ENCODE measurements around the gene ENTREP1.
"Not testable (repeated sequence)": the region's sequence is repeated elsewhere in the genome, so short reads cannot be mapped to it uniquely, and the experiment has no call there.

Gene ENTREP1

GRCh38 chr9:69295872-69296552 lies 29.0 kb upstream of the ENTREP1 start:
- Histone ChIP-seq H3K27me3 (replicated peaks in 2 of 5; ENCODE audit: control insufficient read depth in 4 of 5, insufficient read depth in 5 of 5, low read length in 4 of 5) (no peaks in the 10 kb centered on the region), H3K27ac (ENCODE audit: insufficient read depth in 1 of 2, low read depth in 1 of 2, low read length in 2 of 2, poor library complexity in 1 of 2, severe bottlenecking in 2 of 2) (no peak overlapping the region), H3K36me3 (ENCODE audit: control insufficient read depth in 4 of 4, insufficient read depth in 4 of 4, low read length in 3 of 4) (no peaks in the 10 kb centered on the region), H3K4me1 (ENCODE audit: control extremely low read depth in 1 of 4, control insufficient read depth in 4 of 4, insufficient read depth in 4 of 4, low read length in 3 of 4) (peaks cover 0 to 2% (median 0%) of the 10 kb centered on the region in 4 experiments), H3K4me3 (ENCODE audit: control insufficient read depth in 1 of 7, extremely low read depth in 1 of 7, insufficient read depth in 4 of 7, low read depth in 2 of 7, low read length in 6 of 7) (no peak overlapping the region), H3K9me3 (ENCODE audit: control extremely low read depth in 1 of 5, control insufficient read depth in 4 of 5, insufficient read depth in 2 of 5, low read depth in 1 of 5, low read length in 4 of 5) (no peaks in the 10 kb centered on the region)
- ChIA-PET POLR2A (no interaction called here), CTCF (no interaction called here)
- DNase-seq = no peak
- WGBS (ENCODE audit: insufficient coverage) = 95% methylated on average over 4 of the region's 9 CpGs

- H3K4me3 ChIP-seq (ENCODE audit: control insufficient read depth in 1 of 7, extremely low read depth in 1 of 7, insufficient read depth in 4 of 7, low read depth in 2 of 7, low read length in 6 of 7) = no peak overlapping the region
- ChIA-PET POLR2A (no interaction called here), CTCF (no interaction called here)
- H3K4me1 ChIP-seq (ENCODE audit: control extremely low read depth in 1 of 4, control insufficient read depth in 4 of 4, insufficient read depth in 4 of 4, low read length in 3 of 4) = peaks cover 0 to 2% (median 0%) of the 10 kb centered on the region in 4 experiments
- 97% methylated on average over 9 of the region's 11 CpGs for WGBS (ENCODE audit: insufficient coverage)
- no peak overlapping the region for H3K27ac ChIP-seq (ENCODE audit: insufficient read depth in 1 of 2, low read depth in 1 of 2, low read length in 2 of 2, poor library complexity in 1 of 2, severe bottlenecking in 2 of 2)
- no peak for DNase-seq
- H3K27me3 ChIP-seq (replicated peaks in 2 of 5; ENCODE audit: control insufficient read depth in 4 of 5, insufficient read depth in 5 of 5, low read length in 4 of 5) = no peaks in the 10 kb centered on the region
- H3K36me3 ChIP-seq (ENCODE audit: control insufficient read depth in 4 of 4, insufficient read depth in 4 of 4, low read length in 3 of 4) = no peaks in the 10 kb centered on the region
- no peaks in the 10 kb centered on the region for H3K9me3 ChIP-seq (ENCODE audit: control extremely low read depth in 1 of 5, control insufficient read depth in 4 of 5, insufficient read depth in 2 of 5, low read depth in 1 of 5, low read length in 4 of 5)
Observed at GRCh38 chr9:69297300-69297980, 27.6 kb upstream of the ENTREP1 start.

- CTCF ChIA-PET = no interaction called here
Observed at GRCh38 chr9:69299315-69299714, 25.7 kb upstream of the ENTREP1 start.

GRCh38 chr9:69299826-69300225 lies 25.2 kb upstream of the ENTREP1 start:
- DNase-seq = no peak
- H3K36me3 ChIP-seq (ENCODE audit: control insufficient read depth in 4 of 4, insufficient read depth in 4 of 4, low read length in 3 of 4) = no peaks in the 10 kb centered on the region
- ChIA-PET POLR2A (no interaction called here), CTCF (no interaction called here)
- no peak overlapping the region for H3K4me3 ChIP-seq (ENCODE audit: control insufficient read depth in 1 of 7, extremely low read depth in 1 of 7, insufficient read depth in 4 of 7, low read depth in 2 of 7, low read length in 6 of 7)
- H3K9me3 ChIP-seq (ENCODE audit: control extremely low read depth in 1 of 5, control insufficient read depth in 4 of 5, insufficient read depth in 2 of 5, low read depth in 1 of 5, low read length in 4 of 5) = no peaks in the 10 kb centered on the region
- WGBS (ENCODE audit: insufficient coverage) = 91% methylated on average over 1 of the region's 1 CpG
- peaks cover 0 to 2% (median 0%) of the 10 kb centered on the region in 4 experiments for H3K4me1 ChIP-seq (ENCODE audit: control extremely low read depth in 1 of 4, control insufficient read depth in 4 of 4, insufficient read depth in 4 of 4, low read length in 3 of 4)
- H3K27me3 ChIP-seq (replicated peaks in 2 of 5; ENCODE audit: control insufficient read depth in 4 of 5, insufficient read depth in 5 of 5, low read length in 4 of 5) = no peaks in the 10 kb centered on the region
- H3K27ac ChIP-seq (ENCODE audit: insufficient read depth in 1 of 2, low read depth in 1 of 2, low read length in 2 of 2, poor library complexity in 1 of 2, severe bottlenecking in 2 of 2) = no peak overlapping the region

More at GRCh38 chr9:69299315-69299714, 25.7 kb upstream of the ENTREP1 start:
- Histone ChIP-seq H3K27ac (ENCODE audit: insufficient read depth in 1 of 2, low read depth in 1 of 2, low read length in 2 of 2, poor library complexity in 1 of 2, severe bottlenecking in 2 of 2) (no peak overlapping the region), H3K4me3 (ENCODE audit: control insufficient read depth in 1 of 7, extremely low read depth in 1 of 7, insufficient read depth in 4 of 7, low read depth in 2 of 7, low read length in 6 of 7) (no peak overlapping the region), H3K36me3 (ENCODE audit: control insufficient read depth in 4 of 4, insufficient read depth in 4 of 4, low read length in 3 of 4) (no peaks in the 10 kb centered on the region), H3K4me1 (ENCODE audit: control extremely low read depth in 1 of 4, control insufficient read depth in 4 of 4, insufficient read depth in 4 of 4, low read length in 3 of 4) (peaks cover 0 to 2% (median 0%) of the 10 kb centered on the region in 4 experiments), H3K9me3 (ENCODE audit: control extremely low read depth in 1 of 5, control insufficient read depth in 4 of 5, insufficient read depth in 2 of 5, low read depth in 1 of 5, low read length in 4 of 5) (no peaks in the 10 kb centered on the region), H3K27me3 (replicated peaks in 2 of 5; ENCODE audit: control insufficient read depth in 4 of 5, insufficient read depth in 5 of 5, low read length in 4 of 5) (no peaks in the 10 kb centered on the region)
- peak in 2 of 3 donors; percentile 44 to 60 for DNase-seq
- WGBS (ENCODE audit: insufficient coverage) = 0% methylated on average over 1 of the region's 1 CpG
- POLR2A ChIA-PET = no interaction called here

GRCh38 chr9:69303331-69303730 lies 21.7 kb upstream of the ENTREP1 start:
- POLR2A ChIA-PET = no interaction called here

DNA sequence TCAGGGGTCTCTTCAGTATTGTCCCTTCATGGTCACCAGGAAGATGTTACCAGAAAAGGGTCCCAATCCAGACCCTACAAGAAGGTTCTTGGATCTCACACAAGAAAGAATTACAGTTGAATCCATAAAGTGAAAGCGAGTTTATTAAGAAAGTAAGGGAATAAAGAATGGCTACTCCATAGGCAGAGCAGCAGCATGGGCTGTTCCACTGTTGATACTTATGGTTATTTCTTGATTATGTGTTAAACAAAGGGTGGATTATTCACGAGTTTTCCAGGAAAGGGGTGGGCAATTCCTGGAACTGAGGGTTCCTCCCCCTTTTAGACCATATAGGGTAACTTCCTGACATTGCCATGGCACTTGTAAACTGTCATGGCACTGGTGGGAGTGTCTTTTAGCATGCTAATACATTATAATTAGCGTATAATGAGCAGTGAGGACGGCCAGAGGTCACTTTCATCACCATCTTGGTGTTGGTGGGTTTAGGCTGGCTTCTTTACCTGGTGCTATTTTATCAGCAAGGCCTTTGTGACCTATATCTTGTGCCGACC lies 18.0 kb upstream of the ENTREP1 start:
- not testable (repeated sequence) for H3K36me3 ChIP-seq (ENCODE audit: control insufficient read depth in 4 of 4, insufficient read depth in 4 of 4, low read length in 3 of 4)
- 94% methylated on average over 4 of the region's 5 CpGs for WGBS (ENCODE audit: insufficient coverage)

More at GRCh38 chr9:69303331-69303730, 21.7 kb upstream of the ENTREP1 start:
- 100% methylated on average over 2 of the region's 2 CpGs for WGBS (ENCODE audit: insufficient coverage)
- Histone ChIP-seq H3K27me3 (replicated peaks in 2 of 5; ENCODE audit: control insufficient read depth in 4 of 5, insufficient read depth in 5 of 5, low read length in 4 of 5) (no peaks in the 10 kb centered on the region), H3K27ac (ENCODE audit: insufficient read depth in 1 of 2, low read depth in 1 of 2, low read length in 2 of 2, poor library complexity in 1 of 2, severe bottlenecking in 2 of 2) (no peak overlapping the region), H3K4me1 (ENCODE audit: control extremely low read depth in 1 of 4, control insufficient read depth in 4 of 4, insufficient read depth in 4 of 4, low read length in 3 of 4) (peaks cover 0 to 2% (median 0%) of the 10 kb centered on the region in 4 experiments), H3K36me3 (ENCODE audit: control insufficient read depth in 4 of 4, insufficient read depth in 4 of 4, low read length in 3 of 4) (no peaks in the 10 kb centered on the region), H3K9me3 (ENCODE audit: control extremely low read depth in 1 of 5, control insufficient read depth in 4 of 5, insufficient read depth in 2 of 5, low read depth in 1 of 5, low read length in 4 of 5) (no peaks in the 10 kb centered on the region), H3K4me3 (ENCODE audit: control insufficient read depth in 1 of 7, extremely low read depth in 1 of 7, insufficient read depth in 4 of 7, low read depth in 2 of 7, low read length in 6 of 7) (no peak overlapping the region)
- CTCF ChIA-PET = no interaction called here
- DNase-seq = no peak

More for the DNA sequence above, 18.0 kb upstream of the ENTREP1 start:
- H3K4me1 ChIP-seq (ENCODE audit: control extremely low read depth in 1 of 4, control insufficient read depth in 4 of 4, insufficient read depth in 4 of 4, low read length in 3 of 4); CTCF ChIA-PET; H3K27me3 ChIP-seq (replicated peaks in 2 of 5; ENCODE audit: control insufficient read depth in 4 of 5, insufficient read depth in 5 of 5, low read length in 4 of 5); DNase-seq; POLR2A ChIA-PET; H3K27ac ChIP-seq (ENCODE audit: insufficient read depth in 1 of 2, low read depth in 1 of 2, low read length in 2 of 2, poor library complexity in 1 of 2, severe bottlenecking in 2 of 2); H3K9me3 ChIP-seq (ENCODE audit: control extremely low read depth in 1 of 5, control insufficient read depth in 4 of 5, insufficient read depth in 2 of 5, low read depth in 1 of 5, low read length in 4 of 5); H3K4me3 ChIP-seq (ENCODE audit: control insufficient read depth in 1 of 7, extremely low read depth in 1 of 7, insufficient read depth in 4 of 7, low read depth in 2 of 7, low read length in 6 of 7): not testable (repeated sequence)
